CD4-positive, alpha-beta T cell (primary cell): Measurements from ENCODE around the gene LRRK1. TPM values are rescaled to one million over a fixed set of nuclear protein-coding genes. Genes with fewer than 3 reads are reported as not detected.

Source experiments
- ATAC-seq: fragments of 200-7000 bp; cut with Tn5 transposase; one replicate; pipeline ENCODE4 v1.10.0; 2022; ENCODE audit warnings: mild to moderate bottlenecking; ENCODE audit not compliant: poor library complexity
- CTCF ChIA-PET: fragments of 350-600 bp; sonication (Branson Sonifier 250); formaldehyde crosslinking; loops from one replicate; lab custom pipeline; 2021; ENCODE audit warnings: antibody characterized with exemption, inconsistent platforms; lab: Charles Lee
- POLR2A ChIA-PET: fragments of 350-600 bp; sonication (Branson Sonifier 250); formaldehyde crosslinking; loops from one replicate; lab custom pipeline; 2021; ENCODE audit warnings: antibody characterized with exemption, inconsistent platforms; lab: Charles Lee
- DNase-seq, 14 experiments: peaks; one replicate each; pipeline ENCODE4 v3.0.0-alpha.2; 2013 to 2020; ENCODE audit warnings: mixed read lengths in 2 of 14
- H3K27ac ChIP-seq, 2 donors: one replicate each; pipeline versions ENCODE4 v1.5.1 to v1.7.0; 2013; ENCODE audit warnings: low read length in 2 of 2, low read depth in 1 of 2, mild to moderate bottlenecking in 1 of 2
- H3K27me3 ChIP-seq, 2 experiments: 1 replicate in 1 of 2; 2 replicates in 1 of 2; pipeline versions ENCODE4 v1.6.1 to v1.7.0; 2013; ENCODE audit warnings: low read length in 2 of 2, control low read depth in 1 of 2, mild to moderate bottlenecking in 1 of 2, moderate library complexity in 1 of 2; ENCODE audit not compliant: insufficient read depth in 2 of 2, control insufficient read depth in 1 of 2
- H3K36me3 ChIP-seq: one replicate; pipeline ENCODE4 v1.6.1; 2013; ENCODE audit warnings: low read length, control low read depth; ENCODE audit not compliant: insufficient read depth
- H3K4me1 ChIP-seq: one replicate; pipeline ENCODE4 v1.6.1; 2013; ENCODE audit warnings: low read length, control low read depth; ENCODE audit not compliant: insufficient read depth
- H3K4me3 ChIP-seq: one replicate; pipeline ENCODE4 v1.5.1; 2013; ENCODE audit warnings: mild to moderate bottlenecking, low read length, moderate library complexity
- H3K9me3 ChIP-seq, 2 experiments: 1 replicate in 1 of 2; 2 replicates in 1 of 2; pipeline versions ENCODE4 v1.6.1 to v1.7.0; 2013; ENCODE audit warnings: low read length in 2 of 2, mild to moderate bottlenecking in 2 of 2, control low read depth in 1 of 2, moderate library complexity in 1 of 2; ENCODE audit not compliant: control insufficient read depth in 1 of 2, insufficient read depth in 1 of 2
- H3K27ac Mint-ChIP-seq: one replicate; pipeline ENCODE4 v1.8.0; 2020; ENCODE audit warnings: mixed read lengths
- H3K27me3 Mint-ChIP-seq: one replicate; pipeline ENCODE4 v1.8.0; 2021; ENCODE audit warnings: mixed read lengths
- H3K36me3 Mint-ChIP-seq: one replicate; pipeline ENCODE4 v1.8.0; 2021; ENCODE audit warnings: low read depth, mixed read lengths
- H3K4me1 Mint-ChIP-seq: one replicate; pipeline ENCODE4 v1.8.0; 2021; ENCODE audit warnings: low read depth, mixed read lengths
- H3K4me3 Mint-ChIP-seq: one replicate; pipeline ENCODE4 v1.8.0; 2020; ENCODE audit warnings: mild to moderate bottlenecking, mixed read lengths
- H3K9me3 Mint-ChIP-seq: one replicate; pipeline ENCODE4 v1.8.0; 2020; ENCODE audit warnings: mixed read lengths
- intact Hi-C, 2 experiments: fragments of 100-400 bp; cut with DNase I in 1 of 2; cut with micrococcal nuclease in 1 of 2; formaldehyde crosslinking; loops; one replicate each; pipeline versions ENCODE4 v1.15.1 to v1.9.0; 2023 to 2025; cut with DNase I, micrococcal nuclease
- total RNA-seq, 174 experiments: library from RNA in 2 of 174; stranded (reverse) in 2 of 174; gene quantifications; one replicate each; pipeline ENCODE4 v1.2.3 and lab custom pipeline; 2021 to 2026
- TF ChIP-seq, protein P1 (sequence below): fragments of 200-600 bp; IDR thresholded peaks from one replicate; pipeline ENCODE4 v1.8.0; 2022; ENCODE audit warnings: antibody characterized with exemption, mild to moderate bottlenecking

Gene LRRK1
- total RNA-seq, 2 experiments from 2014 or later, result 0.60 to 0.73 TPM

DNA sequence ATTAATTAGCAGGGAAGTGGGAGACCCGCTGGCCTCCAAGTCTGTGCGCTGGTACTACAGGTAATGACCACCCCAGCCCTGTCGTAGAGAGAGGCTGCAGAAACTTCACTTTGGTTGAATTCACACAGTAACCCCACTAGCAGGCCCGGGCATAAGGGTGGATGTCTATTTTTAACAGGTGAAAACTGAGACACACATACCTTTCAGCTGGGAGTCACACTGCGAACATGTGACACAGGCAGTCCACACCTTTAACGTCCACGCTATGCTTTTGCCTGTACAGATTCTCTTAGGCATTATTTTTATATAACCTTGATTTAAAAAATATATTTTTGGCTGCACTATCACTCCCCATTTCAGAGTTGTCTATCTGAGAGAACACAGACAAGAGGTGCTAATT, 3.9 kb downstream of the LRRK1 start:
- no peak overlapping the region for H3K27ac ChIP-seq
- DNase-seq, result no peak
- peaks cover 0 to 8% of the 10 kb centered on the region in 2 experiments for H3K9me3 ChIP-seq
- Mint-ChIP-seq H3K36me3 (no peaks in the 10 kb centered on the region), H3K27me3 (peaks cover 65% of the 10 kb centered on the region), H3K9me3 (no peaks in the 10 kb centered on the region), H3K4me3 (no peak overlapping the region), H3K4me1 (peaks cover 5% of the 10 kb centered on the region), H3K27ac (no peak overlapping the region)
- intact Hi-C loops, result no loop called here
- H3K4me3 ChIP-seq, result no peak overlapping the region
- peaks cover 17% of the 10 kb centered on the region for H3K4me1 ChIP-seq
- TF ChIP-seq, protein P1, sequence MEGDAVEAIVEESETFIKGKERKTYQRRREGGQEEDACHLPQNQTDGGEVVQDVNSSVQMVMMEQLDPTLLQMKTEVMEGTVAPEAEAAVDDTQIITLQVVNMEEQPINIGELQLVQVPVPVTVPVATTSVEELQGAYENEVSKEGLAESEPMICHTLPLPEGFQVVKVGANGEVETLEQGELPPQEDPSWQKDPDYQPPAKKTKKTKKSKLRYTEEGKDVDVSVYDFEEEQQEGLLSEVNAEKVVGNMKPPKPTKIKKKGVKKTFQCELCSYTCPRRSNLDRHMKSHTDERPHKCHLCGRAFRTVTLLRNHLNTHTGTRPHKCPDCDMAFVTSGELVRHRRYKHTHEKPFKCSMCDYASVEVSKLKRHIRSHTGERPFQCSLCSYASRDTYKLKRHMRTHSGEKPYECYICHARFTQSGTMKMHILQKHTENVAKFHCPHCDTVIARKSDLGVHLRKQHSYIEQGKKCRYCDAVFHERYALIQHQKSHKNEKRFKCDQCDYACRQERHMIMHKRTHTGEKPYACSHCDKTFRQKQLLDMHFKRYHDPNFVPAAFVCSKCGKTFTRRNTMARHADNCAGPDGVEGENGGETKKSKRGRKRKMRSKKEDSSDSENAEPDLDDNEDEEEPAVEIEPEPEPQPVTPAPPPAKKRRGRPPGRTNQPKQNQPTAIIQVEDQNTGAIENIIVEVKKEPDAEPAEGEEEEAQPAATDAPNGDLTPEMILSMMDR, result no peak
- peaks cover 27 to 31% of the 10 kb centered on the region in 2 experiments for H3K27me3 ChIP-seq
- no peaks in the 10 kb centered on the region for H3K36me3 ChIP-seq
- POLR2A ChIA-PET, result no interaction called here
- ATAC-seq, result no peak
- CTCF ChIA-PET, result no interaction called here

DNA sequence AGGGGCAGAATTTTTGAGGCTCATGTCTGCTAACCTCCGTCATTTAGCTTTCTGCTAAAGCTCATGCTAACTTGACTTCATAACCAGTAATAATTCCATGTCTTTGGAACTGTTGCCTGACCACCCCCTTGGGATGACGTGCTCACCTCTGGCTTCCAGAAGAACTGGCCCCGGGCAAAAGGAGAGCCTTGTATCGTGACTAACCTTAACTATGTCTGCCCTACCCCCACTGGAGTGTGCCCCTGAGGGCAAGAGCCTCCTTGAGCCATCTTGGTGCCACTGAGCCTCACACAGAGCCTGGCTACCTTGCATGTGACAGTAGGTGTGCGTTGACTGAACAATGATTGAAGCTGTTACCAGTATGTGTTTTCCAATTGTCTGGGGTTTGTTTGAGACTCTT, 4.7 kb downstream of the LRRK1 start:
- H3K9me3 ChIP-seq, result peaks cover 0 to 4% of the 10 kb centered on the region in 2 experiments
- Mint-ChIP-seq H3K27me3 (peaks cover 57% of the 10 kb centered on the region), H3K4me3 (no peak overlapping the region), H3K27ac (no peak overlapping the region), H3K9me3 (no peaks in the 10 kb centered on the region), H3K36me3 (no peaks in the 10 kb centered on the region), H3K4me1 (no peaks in the 10 kb centered on the region)
- ATAC-seq, result no peak
- H3K4me1 ChIP-seq, result peaks cover 8% of the 10 kb centered on the region
- no peak for DNase-seq
- no peak overlapping the region for H3K4me3 ChIP-seq
- POLR2A ChIA-PET, result no interaction called here
- no peaks in the 10 kb centered on the region for H3K36me3 ChIP-seq
- CTCF ChIA-PET, result no interaction called here
- peaks cover 19 to 23% of the 10 kb centered on the region in 2 experiments for H3K27me3 ChIP-seq
- no peak overlapping the region for H3K27ac ChIP-seq
- intact Hi-C loops, result no loop called here
- TF ChIP-seq, protein P1, result no peak

DNA sequence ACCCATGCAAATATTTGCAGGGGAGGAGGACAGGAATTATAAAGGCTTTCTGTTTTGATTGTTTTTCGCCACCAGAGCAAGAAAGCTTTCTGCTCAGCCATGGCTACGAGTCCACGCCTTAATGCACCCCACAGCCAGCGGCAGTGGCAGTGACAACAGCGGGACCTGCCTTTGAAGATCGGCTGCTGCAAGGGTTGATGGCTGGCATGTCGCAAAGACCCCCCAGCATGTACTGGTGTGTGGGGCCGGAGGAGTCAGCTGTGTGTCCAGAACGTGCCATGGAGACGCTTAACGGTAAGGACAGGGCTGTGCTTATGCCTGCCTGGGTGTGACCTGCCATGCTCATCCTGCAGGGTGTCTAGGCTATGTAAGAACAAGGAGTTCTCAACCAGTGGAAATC, 5.3 kb downstream of the LRRK1 start:
- no peak for ATAC-seq
- Mint-ChIP-seq H3K36me3 (no peaks in the 10 kb centered on the region), H3K27ac (no peak overlapping the region), H3K9me3 (no peaks in the 10 kb centered on the region), H3K4me1 (no peaks in the 10 kb centered on the region), H3K4me3 (no peak overlapping the region), H3K27me3 (peaks cover 57% of the 10 kb centered on the region)
- Histone ChIP-seq H3K27ac (no peak overlapping the region), H3K4me1 (peaks cover 7% of the 10 kb centered on the region), H3K9me3 (peaks cover 0 to 4% of the 10 kb centered on the region in 2 experiments), H3K27me3 (peaks cover 19 to 23% of the 10 kb centered on the region in 2 experiments), H3K36me3 (no peaks in the 10 kb centered on the region), H3K4me3 (no peak overlapping the region)
- ChIA-PET POLR2A (no interaction called here), CTCF (no interaction called here)
- TF ChIP-seq, protein P1, result no peak
- intact Hi-C loops, result no loop called here
- no peak for DNase-seq
